Measurements from ENCODE around the gene DNAAF3.

DNAAF3 gene

DNA sequence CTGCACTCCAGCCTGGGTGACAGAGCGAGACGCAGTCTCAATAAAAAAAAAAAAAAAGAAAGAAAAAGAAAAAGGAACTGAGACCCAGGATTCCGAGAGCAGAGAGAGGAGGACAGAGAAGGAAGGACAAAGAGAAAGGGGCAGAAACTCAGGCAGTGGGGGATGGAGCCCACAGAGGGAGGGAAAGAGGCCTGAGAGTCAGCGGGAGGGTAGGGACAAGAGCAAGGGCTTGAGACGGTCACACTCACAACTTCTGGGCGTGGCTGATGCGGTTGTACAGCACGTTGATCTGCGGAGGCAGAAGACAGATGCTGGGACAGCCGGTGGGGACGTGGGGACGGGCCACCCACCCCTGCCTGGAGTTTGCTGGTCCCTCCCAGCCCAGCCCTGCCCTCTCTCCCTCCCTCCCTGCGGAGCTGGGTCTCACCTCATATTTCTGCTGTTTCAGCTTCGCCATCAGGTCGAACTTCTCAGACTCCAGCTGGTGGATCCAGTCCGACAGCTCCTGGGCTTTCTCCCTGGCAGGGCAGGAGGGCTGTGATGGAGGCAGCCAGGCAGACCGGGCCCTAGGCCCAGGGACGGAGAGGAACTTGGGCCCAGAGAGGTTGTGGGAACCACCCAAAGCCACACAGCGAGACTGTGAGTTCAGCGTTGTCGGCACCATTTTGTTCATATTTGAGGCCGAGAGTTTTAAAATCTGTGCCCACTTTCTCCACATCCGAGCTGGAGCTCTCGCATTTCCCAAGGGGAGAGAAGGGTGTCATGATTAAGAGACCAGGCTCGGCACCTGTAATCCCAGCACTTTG is 32.6 kb downstream of the DNAAF3 start:
- Histone ChIP-seq H2BK12ac (ENCODE audit: low read length) (peak overlapping the region; percentile 84), H2BK120ac (ENCODE audit: low read depth, low read length) (no peak overlapping the region), H4K91ac (ENCODE audit: low read depth, low read length, poor library complexity) (no peak overlapping the region), H3K4me3 (ENCODE audit: low read length in 2 of 2) (no peak overlapping the region), H3K9ac (ENCODE audit: low read depth, low read length, poor library complexity) (peak overlapping the region; percentile 70), H3K18ac (ENCODE audit: low read length) (peak overlapping the region; percentile 90), H3K36me3 (replicated peaks in 1 of 2; ENCODE audit: control insufficient read depth in 2 of 2, insufficient read depth in 2 of 2, low read length in 2 of 2) (peaks cover 0 to 2% of the 10 kb centered on the region in 2 donors), H2AFZ (ENCODE audit: low read length) (peak overlapping the region; percentile 81), H3K27me3 (ENCODE audit: control insufficient read depth in 3 of 3, insufficient read depth in 3 of 3, low read depth in 1 of 3, low read length in 3 of 3) (peaks cover 0 to 17% (median 0%) of the 10 kb centered on the region in 3 experiments), H2BK5ac (ENCODE audit: low read length) (peak overlapping the region; percentile 66), H3K4ac (ENCODE audit: low read length) (peak overlapping the region; percentile 23), H2BK15ac (ENCODE audit: low read length) (peak overlapping the region; percentile 89), H3K79me1 (ENCODE audit: low read depth, low read length) (no peaks in the 10 kb centered on the region), H3K23ac (ENCODE audit: low read depth, low read length, poor library complexity) (no peak overlapping the region), H3K4me2 (ENCODE audit: insufficient read depth, low read length, poor library complexity, severe bottlenecking) (peak overlapping the region; percentile 2), H2AK5ac (ENCODE audit: low read depth, low read length) (peak overlapping the region; percentile 88), H4K8ac (ENCODE audit: low read depth, low read length) (no peak overlapping the region), H3K14ac (ENCODE audit: low read length) (peak overlapping the region; percentile 21), H3K9me3 (replicated peaks in 1 of 2; ENCODE audit: control insufficient read depth in 2 of 2, insufficient read depth in 1 of 2, low read depth in 1 of 2, low read length in 2 of 2) (no peaks in the 10 kb centered on the region), H3K4me1 (ENCODE audit: control insufficient read depth in 2 of 2, insufficient read depth in 1 of 2, low read depth in 1 of 2, low read length in 2 of 2) (peaks cover 7 to 11% of the 10 kb centered on the region in 2 donors), H3K27ac (replicated peaks; ENCODE audit: low read length) (no peak overlapping the region)
- WGBS, 2 donors (ENCODE audit: extremely low coverage in 2 of 2, insufficient read length in 2 of 2, insufficient replicate concordance in 1 of 2): no CpG with 5 or more reads among the region's 25 CpGs
- DNase-seq (ENCODE audit: low spot score): no peak

DNA sequence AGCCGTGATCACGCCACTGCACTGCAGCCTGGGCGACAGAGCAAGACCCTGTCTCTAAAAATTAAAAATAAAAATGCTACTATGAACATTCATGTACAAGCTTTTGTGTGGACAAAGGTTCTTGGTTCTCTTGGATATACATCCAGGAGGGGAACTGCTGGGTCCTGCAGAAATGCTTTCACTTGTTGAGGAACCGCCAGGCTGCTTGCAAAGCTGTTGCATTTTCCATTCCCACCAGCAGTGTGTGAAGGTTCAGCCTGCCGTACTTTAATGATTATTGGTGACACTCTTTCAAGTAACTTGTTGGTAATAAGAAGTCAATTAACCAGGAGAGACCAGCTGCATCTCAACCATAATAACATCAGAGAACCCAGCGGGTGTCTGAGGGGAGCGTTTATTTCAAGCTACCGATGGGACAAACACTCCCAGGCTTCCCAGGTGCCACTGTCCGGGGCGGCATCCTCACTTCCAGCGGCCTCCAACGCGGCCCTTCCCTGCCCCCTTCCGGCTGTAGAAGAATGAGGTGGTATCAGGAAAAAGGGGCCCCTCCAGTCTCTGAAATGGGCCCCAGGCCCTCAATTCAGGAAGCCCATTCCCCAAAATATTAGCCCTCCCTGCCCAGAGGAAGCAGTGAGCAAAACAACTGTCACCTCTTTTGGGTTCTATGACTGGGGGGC is 33.8 kb downstream of the DNAAF3 start:
- H2BK12ac ChIP-seq (ENCODE audit: low read length): no peak overlapping the region
- peaks cover 7 to 11% of the 10 kb centered on the region in 2 donors for H3K4me1 ChIP-seq (ENCODE audit: control insufficient read depth in 2 of 2, insufficient read depth in 1 of 2, low read depth in 1 of 2, low read length in 2 of 2)
- H2BK15ac ChIP-seq (ENCODE audit: low read length): no peak overlapping the region
- H3K27ac ChIP-seq (replicated peaks; ENCODE audit: low read length): no peak overlapping the region
- no peak overlapping the region for H3K23ac ChIP-seq (ENCODE audit: low read depth, low read length, poor library complexity)
- DNase-seq (ENCODE audit: low spot score): no peak
- H4K8ac ChIP-seq (ENCODE audit: low read depth, low read length): no peak overlapping the region
- WGBS, 2 donors (ENCODE audit: extremely low coverage in 2 of 2, insufficient read length in 2 of 2, insufficient replicate concordance in 1 of 2): no CpG with 5 or more reads among the region's 14 CpGs
- H3K9me3 ChIP-seq (replicated peaks in 1 of 2; ENCODE audit: control insufficient read depth in 2 of 2, insufficient read depth in 1 of 2, low read depth in 1 of 2, low read length in 2 of 2): no peaks in the 10 kb centered on the region
- no peak overlapping the region for H3K4me3 ChIP-seq (ENCODE audit: low read length in 2 of 2)
- no peak overlapping the region for H2BK120ac ChIP-seq (ENCODE audit: low read depth, low read length)
- H3K36me3 ChIP-seq (replicated peaks in 1 of 2; ENCODE audit: control insufficient read depth in 2 of 2, insufficient read depth in 2 of 2, low read length in 2 of 2): peaks cover 0 to 2% of the 10 kb centered on the region in 2 donors
- no peak overlapping the region for H3K14ac ChIP-seq (ENCODE audit: low read length)
- H4K91ac ChIP-seq (ENCODE audit: low read depth, low read length, poor library complexity): no peak overlapping the region
- no peak overlapping the region for H3K18ac ChIP-seq (ENCODE audit: low read length)
- no peaks in the 10 kb centered on the region for H3K79me1 ChIP-seq (ENCODE audit: low read depth, low read length)
- H3K4ac ChIP-seq (ENCODE audit: low read length): no peak overlapping the region
- H3K4me2 ChIP-seq (ENCODE audit: insufficient read depth, low read length, poor library complexity, severe bottlenecking): no peak overlapping the region
- H2BK5ac ChIP-seq (ENCODE audit: low read length): no peak overlapping the region
- peak overlapping the region; percentile 17 for H2AFZ ChIP-seq (ENCODE audit: low read length)
- H3K9ac ChIP-seq (ENCODE audit: low read depth, low read length, poor library complexity): no peak overlapping the region
- peaks cover 0 to 14% (median 0%) of the 10 kb centered on the region in 3 experiments for H3K27me3 ChIP-seq (ENCODE audit: control insufficient read depth in 3 of 3, insufficient read depth in 3 of 3, low read depth in 1 of 3, low read length in 3 of 3)
- H2AK5ac ChIP-seq (ENCODE audit: low read depth, low read length): peak overlapping the region; percentile 52

DNA sequence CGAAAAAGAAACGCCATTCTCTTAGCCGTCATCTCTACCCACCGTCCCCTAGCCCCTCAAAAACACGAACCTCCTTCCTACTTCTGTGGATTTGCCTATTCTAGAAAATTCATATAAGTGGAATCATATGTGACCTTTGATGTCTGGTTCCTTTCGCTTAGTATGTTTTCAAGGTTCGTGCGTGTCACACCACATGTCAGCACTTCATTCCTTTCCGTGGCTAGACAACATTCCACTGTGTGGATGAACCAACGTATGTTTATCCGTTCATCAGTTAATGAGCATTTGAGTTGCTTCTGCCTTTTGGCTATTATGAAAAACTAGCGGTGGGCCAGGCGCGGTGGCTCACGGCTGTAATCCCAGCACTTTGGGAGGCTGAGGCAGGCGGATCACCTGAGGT is 35.0 kb downstream of the DNAAF3 start:
- no peak overlapping the region for H3K9ac ChIP-seq (ENCODE audit: low read depth, low read length, poor library complexity)
- no peak overlapping the region for H2BK15ac ChIP-seq (ENCODE audit: low read length)
- peaks cover 0 to 2% of the 10 kb centered on the region in 2 donors for H3K36me3 ChIP-seq (replicated peaks in 1 of 2; ENCODE audit: control insufficient read depth in 2 of 2, insufficient read depth in 2 of 2, low read length in 2 of 2)
- H3K4me1 ChIP-seq (ENCODE audit: control insufficient read depth in 2 of 2, insufficient read depth in 1 of 2, low read depth in 1 of 2, low read length in 2 of 2): peaks cover 7% of the 10 kb centered on the region in 2 donors
- no peak overlapping the region for H2BK12ac ChIP-seq (ENCODE audit: low read length)
- no peaks in the 10 kb centered on the region for H3K9me3 ChIP-seq (replicated peaks in 1 of 2; ENCODE audit: control insufficient read depth in 2 of 2, insufficient read depth in 1 of 2, low read depth in 1 of 2, low read length in 2 of 2)
- H2BK120ac ChIP-seq (ENCODE audit: low read depth, low read length): no peak overlapping the region
- H3K27ac ChIP-seq (replicated peaks; ENCODE audit: low read length): no peak overlapping the region
- no peak overlapping the region for H2BK5ac ChIP-seq (ENCODE audit: low read length)
- WGBS, 2 donors (ENCODE audit: extremely low coverage in 2 of 2, insufficient read length in 2 of 2, insufficient replicate concordance in 1 of 2): no CpG with 5 or more reads among the region's 16 CpGs
- no peak overlapping the region for H4K8ac ChIP-seq (ENCODE audit: low read depth, low read length)
- no peak for DNase-seq (ENCODE audit: low spot score)
- H3K27me3 ChIP-seq (ENCODE audit: control insufficient read depth in 3 of 3, insufficient read depth in 3 of 3, low read depth in 1 of 3, low read length in 3 of 3): peaks cover 0 to 14% (median 0%) of the 10 kb centered on the region in 3 experiments
- no peak overlapping the region for H3K4me2 ChIP-seq (ENCODE audit: insufficient read depth, low read length, poor library complexity, severe bottlenecking)
- H2AK5ac ChIP-seq (ENCODE audit: low read depth, low read length): no peak overlapping the region
- no peak overlapping the region for H2AFZ ChIP-seq (ENCODE audit: low read length)
- H3K14ac ChIP-seq (ENCODE audit: low read length): no peak overlapping the region
- no peak overlapping the region for H3K23ac ChIP-seq (ENCODE audit: low read depth, low read length, poor library complexity)
- no peak overlapping the region for H3K18ac ChIP-seq (ENCODE audit: low read length)
- no peak overlapping the region for H4K91ac ChIP-seq (ENCODE audit: low read depth, low read length, poor library complexity)
- no peak overlapping the region for H3K4me3 ChIP-seq (ENCODE audit: low read length in 2 of 2)
- no peak overlapping the region for H3K4ac ChIP-seq (ENCODE audit: low read length)
- no peaks in the 10 kb centered on the region for H3K79me1 ChIP-seq (ENCODE audit: low read depth, low read length)

DNA sequence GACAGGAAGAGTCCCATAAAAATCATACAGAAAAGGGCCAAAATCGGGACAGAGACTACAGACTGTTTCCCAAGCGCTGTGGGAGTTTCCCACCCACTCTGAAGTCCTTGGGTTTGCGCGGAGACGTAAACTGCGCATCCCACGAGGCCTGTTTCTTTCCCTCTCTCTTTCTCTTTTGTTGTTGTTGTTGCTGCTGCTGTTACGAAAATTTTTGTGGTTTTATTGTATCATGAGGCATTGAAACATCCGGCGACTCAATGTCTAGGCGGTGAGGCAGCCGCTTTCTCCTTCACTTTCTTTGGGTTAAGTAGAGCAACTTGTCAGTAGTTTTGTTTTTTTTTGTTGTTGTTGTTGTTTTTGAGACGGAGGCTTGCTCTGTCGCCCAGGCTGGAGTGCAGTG is 47.4 kb downstream of the DNAAF3 start:
- Histone ChIP-seq H3K36me3 (replicated peaks in 1 of 2; ENCODE audit: control insufficient read depth in 2 of 2, insufficient read depth in 2 of 2, low read length in 2 of 2) (no peaks in the 10 kb centered on the region), H2BK5ac (ENCODE audit: low read length) (no peak overlapping the region), H3K27ac (replicated peaks; ENCODE audit: low read length) (no peak overlapping the region), H4K91ac (ENCODE audit: low read depth, low read length, poor library complexity) (no peak overlapping the region), H3K14ac (ENCODE audit: low read length) (no peak overlapping the region), H2AK5ac (ENCODE audit: low read depth, low read length) (no peak overlapping the region), H3K27me3 (ENCODE audit: control insufficient read depth in 3 of 3, insufficient read depth in 3 of 3, low read depth in 1 of 3, low read length in 3 of 3) (peaks cover 0 to 21% (median 0%) of the 10 kb centered on the region in 3 experiments), H3K79me1 (ENCODE audit: low read depth, low read length) (peaks cover 17% of the 10 kb centered on the region), H2BK15ac (ENCODE audit: low read length) (no peak overlapping the region), H4K8ac (ENCODE audit: low read depth, low read length) (no peak overlapping the region), H3K9me3 (replicated peaks in 1 of 2; ENCODE audit: control insufficient read depth in 2 of 2, insufficient read depth in 1 of 2, low read depth in 1 of 2, low read length in 2 of 2) (no peaks in the 10 kb centered on the region), H2AFZ (ENCODE audit: low read length) (peak overlapping the region; percentile 93), H2BK12ac (ENCODE audit: low read length) (no peak overlapping the region), H3K4me3 (ENCODE audit: low read length in 2 of 2) (peak overlapping the region in 1 of 2 donors; percentile 83), H3K4me2 (ENCODE audit: insufficient read depth, low read length, poor library complexity, severe bottlenecking) (peak overlapping the region; percentile 59), H3K4ac (ENCODE audit: low read length) (no peak overlapping the region), H2BK120ac (ENCODE audit: low read depth, low read length) (no peak overlapping the region), H3K4me1 (ENCODE audit: control insufficient read depth in 2 of 2, insufficient read depth in 1 of 2, low read depth in 1 of 2, low read length in 2 of 2) (peaks cover 22 to 23% of the 10 kb centered on the region in 2 donors), H3K23ac (ENCODE audit: low read depth, low read length, poor library complexity) (no peak overlapping the region), H3K18ac (ENCODE audit: low read length) (peak overlapping the region; percentile 55), H3K9ac (ENCODE audit: low read depth, low read length, poor library complexity) (no peak overlapping the region)
- WGBS, 2 donors (ENCODE audit: extremely low coverage in 2 of 2, insufficient read length in 2 of 2, insufficient replicate concordance in 1 of 2): no CpG with 5 or more reads among the region's 14 CpGs
- DNase-seq (ENCODE audit: low spot score): no peak
